Measurements from ENCODE around the gene GLIS1. TPM values are rescaled to one million over a fixed set of nuclear protein-coding genes. Genes with fewer than 3 reads are reported as not detected.
"Not testable (repeated sequence)": the region's sequence is repeated elsewhere in the genome, so short reads cannot be mapped to it uniquely, and the experiment has no call there.

Gene GLIS1
- total and polyA plus RNA-seq, 7 donors, result 0.03 to 0.40 (median 0.15) TPM

GRCh38 chr1:53652441-53653199, 86.3 kb downstream of the GLIS1 start:
- no peak for DNase-seq
- 85 to 87% (median 85%) methylated on average over 7 of the region's 7 CpGs for WGBS, 3 donors
- no peak overlapping the region for H3K27ac ChIP-seq
- no peak overlapping the region for H3K4me3 ChIP-seq
- no peaks in the 10 kb centered on the region for H3K36me3 ChIP-seq (ENCODE audit: insufficient read depth in 1 of 2, low read depth in 1 of 2)
- intact Hi-C loops (cut with DNase I), result no loop called here
- H3K9me3 ChIP-seq, result no peaks in the 10 kb centered on the region
- ATAC-seq, result no peak
- peaks cover 0 to 5% (median 0%) of the 10 kb centered on the region in 3 donors for H3K27me3 ChIP-seq (ENCODE audit: insufficient read depth in 3 of 3, low read length in 2 of 3)
- no peaks in the 10 kb centered on the region for H3K4me1 ChIP-seq
- no peak for TF ChIP-seq CTCF (IDR thresholded peaks at IDR 0.05)

DNA sequence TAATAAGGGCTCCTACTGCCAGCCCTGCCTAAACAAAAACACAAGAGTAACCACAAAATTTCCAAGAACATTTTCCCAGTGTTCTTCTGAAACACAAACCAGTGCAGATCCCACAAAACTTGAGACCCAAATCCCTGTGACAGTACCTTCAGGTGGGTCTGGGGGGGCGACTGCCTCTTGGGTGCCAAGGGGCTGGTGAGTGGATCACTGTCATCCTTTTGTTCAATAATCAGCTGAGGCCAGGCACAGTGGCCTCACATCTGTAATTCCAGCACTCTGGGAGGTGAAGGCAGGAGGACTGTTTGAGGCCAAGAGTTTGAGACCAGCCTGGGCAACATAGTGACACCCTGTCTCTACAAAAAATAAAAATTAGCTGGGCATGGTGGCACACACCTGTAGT, 87.6 kb downstream of the GLIS1 start:
- Histone ChIP-seq H3K36me3 (ENCODE audit: insufficient read depth in 1 of 2, low read depth in 1 of 2) (no peaks in the 10 kb centered on the region), H3K27me3 (ENCODE audit: insufficient read depth in 3 of 3, low read length in 2 of 3) (peaks cover 0 to 9% (median 0%) of the 10 kb centered on the region in 3 donors), H3K9me3 (no peaks in the 10 kb centered on the region), H3K27ac (no peak overlapping the region), H3K4me3 (no peak overlapping the region), H3K4me1 (no peaks in the 10 kb centered on the region)
- TF ChIP-seq CTCF (IDR thresholded peaks at IDR 0.05), result no peak
- WGBS, 3 donors, result 78 to 88% (median 86%) methylated on average over 1 of the region's 1 CpG
- no peak for DNase-seq
- no peak for ATAC-seq
- intact Hi-C loops (cut with DNase I), result no loop called here

DNA sequence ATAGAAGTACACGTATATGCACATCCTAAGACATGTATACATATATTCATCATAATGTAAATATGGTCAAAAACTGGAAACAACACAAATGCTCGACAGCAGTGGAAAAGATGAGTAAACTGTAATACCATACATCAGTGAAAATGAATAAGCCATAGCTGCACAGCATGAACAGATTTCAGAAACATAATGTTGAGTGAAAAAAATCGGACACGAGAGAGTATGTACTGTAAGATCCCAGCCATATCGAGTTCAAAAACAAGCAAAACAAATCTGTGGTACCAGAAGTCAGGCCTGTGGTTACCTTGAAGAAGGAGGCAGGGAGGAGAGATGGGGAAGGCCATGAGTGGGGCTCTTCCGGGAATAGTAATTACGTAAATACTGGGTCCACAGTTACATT, 90.4 kb downstream of the GLIS1 start:
- Histone ChIP-seq H3K4me1 (no peaks in the 10 kb centered on the region), H3K27ac (no peak overlapping the region), H3K4me3 (no peak overlapping the region), H3K27me3 (ENCODE audit: insufficient read depth in 3 of 3, low read length in 2 of 3) (peaks cover 0 to 13% (median 0%) of the 10 kb centered on the region in 3 donors), H3K9me3 (no peaks in the 10 kb centered on the region), H3K36me3 (ENCODE audit: insufficient read depth in 1 of 2, low read depth in 1 of 2) (no peaks in the 10 kb centered on the region)
- no peak for ATAC-seq
- intact Hi-C loops (cut with DNase I), result no loop called here
- 75 to 80% (median 79%) methylated on average over 7 of the region's 7 CpGs for WGBS, 3 donors
- DNase-seq, result no peak
- TF ChIP-seq CTCF (IDR thresholded peaks at IDR 0.05), result no peak

GRCh38 chr1:53647915-53648314, 91.0 kb downstream of the GLIS1 start:
- H3K27ac ChIP-seq; H3K36me3 ChIP-seq (ENCODE audit: insufficient read depth in 1 of 2, low read depth in 1 of 2); DNase-seq; ATAC-seq; intact Hi-C loops (cut with DNase I); H3K4me1 ChIP-seq; H3K4me3 ChIP-seq; H3K9me3 ChIP-seq: not testable (repeated sequence)
- WGBS, 3 donors, result 89 to 90% (median 89%) methylated on average over 4 of the region's 4 CpGs
- peaks cover 0 to 13% (median 0%) of the 10 kb centered on the region in 3 donors for H3K27me3 ChIP-seq (ENCODE audit: insufficient read depth in 3 of 3, low read length in 2 of 3)

- no peaks in the 10 kb centered on the region for H3K36me3 ChIP-seq (ENCODE audit: insufficient read depth in 1 of 2, low read depth in 1 of 2)
- ATAC-seq, result no peak
- no peak for DNase-seq
Observed at GRCh38 chr1:53646732-53647131, 92.2 kb downstream of the GLIS1 start.

More at GRCh38 chr1:53646732-53647131, 92.2 kb downstream of the GLIS1 start:
- Histone ChIP-seq H3K9me3 (no peaks in the 10 kb centered on the region), H3K4me3 (no peak overlapping the region), H3K27ac (no peak overlapping the region), H3K4me1 (no peaks in the 10 kb centered on the region), H3K27me3 (ENCODE audit: insufficient read depth in 3 of 3, low read length in 2 of 3) (peaks cover 0 to 13% (median 0%) of the 10 kb centered on the region in 3 donors)
- intact Hi-C loops (cut with DNase I), result no loop called here
- TF ChIP-seq CTCF (IDR thresholded peaks at IDR 0.05), result no peak
